Sigmoid colon (tissue), 7 donors: ENCODE measurements around the gene CALHM5. TPM values are rescaled to one million over a fixed set of nuclear protein-coding genes. Genes with fewer than 3 reads are reported as not detected.
A peak's percentile ranks its signal among the peaks of the same experiment; 100 is the strongest.

ENCODE experiments used
- DNase-seq: peaks from one replicate; pipeline ENCODE4 v3.0.0-alpha.2; 2019
- H3K27ac ChIP-seq, 4 donors: fragments of 200-600 bp; sonication (generic); one replicate each; pipeline ENCODE4 v1.5.1; 2016 to 2019; ENCODE audit warnings: mild to moderate bottlenecking in 1 of 4
- H3K27me3 ChIP-seq, 3 donors: fragments of 200-600 bp; sonication (generic); one replicate each; pipeline ENCODE4 v1.5.1; 2019; ENCODE audit warnings: mild to moderate bottlenecking in 1 of 3
- H3K36me3 ChIP-seq, 4 donors: fragments of 200-600 bp; sonication (generic); one replicate each; pipeline ENCODE4 v1.5.1; 2016 to 2019
- H3K4me1 ChIP-seq, 4 donors: fragments of 200-600 bp; sonication (generic); one replicate each; pipeline ENCODE4 v1.5.1; 2017 to 2019
- H3K4me3 ChIP-seq, 4 donors: fragments of 200-600 bp; sonication (generic); one replicate each; pipeline ENCODE4 v1.5.1; 2017 to 2019; ENCODE audit warnings: mild to moderate bottlenecking in 2 of 4, moderate library complexity in 1 of 4
- H3K9me3 ChIP-seq, 4 donors: fragments of 200-600 bp in 3 of 4; sonication (generic) in 3 of 4; one replicate each; pipeline versions ENCODE4 v1.5.1 to v1.6.1; 2013 to 2019
- CTCF ChIP-seq, 4 experiments: fragments of 450-650 bp in 3 of 4; fragments of 200-600 bp in 1 of 4; IDR thresholded peaks; one replicate each; pipeline ENCODE4 v1.5.1; 2016 to 2019; ENCODE audit warnings: antibody characterized with exemption in 4 of 4, mild to moderate bottlenecking in 3 of 4, moderate library complexity in 2 of 4
- EP300 ChIP-seq, 4 donors: sonication (generic); formaldehyde crosslinking; IDR thresholded peaks; one replicate each; pipeline ENCODE4 v1.6.1; 2017; ENCODE audit warnings: antibody characterized with exemption in 4 of 4
- POLR2A ChIP-seq, 2 donors: fragments of 450-650 bp; IDR thresholded peaks; one replicate each; pipeline ENCODE4 v1.6.1; 2016; ENCODE audit warnings: antibody characterized with exemption in 2 of 2, mild to moderate bottlenecking in 2 of 2, moderate library complexity in 2 of 2
- POLR2AphosphoS5 ChIP-seq, 4 donors: sonication (generic); formaldehyde crosslinking; IDR thresholded peaks; one replicate each; pipeline ENCODE4 v1.6.1; 2017; ENCODE audit warnings: antibody characterized with exemption in 4 of 4
- WGBS, 2 donors: extraction: QIAGEN DNeasy Blood & Tissue Kit; methylation state at CpG; one replicate each; pipeline ENCODE4 v1.1.7; 2013; 5-methylcytosine and 5-hydroxymethylcytosine counted together
- intact Hi-C: fragments of 100-400 bp; cut with DNase I; formaldehyde crosslinking; loops from one replicate; pipeline ENCODE4 v1.15.1; 2023
- polyA plus RNA-seq, 3 donors: library from polyadenylated mRNA; stranded (reverse); fragments of 200-250 nt; gene quantifications; one replicate each; pipeline ENCODE4 v1.2.3, GENCODE V29; 2013
- total RNA-seq, 4 donors: library from RNA; depleted of rRNA; stranded (reverse); fragments of >200 nt; gene quantifications; one replicate each; pipeline ENCODE4 v1.1.0, GENCODE V29; 2016
- donor health status: healthy with polysubstance abuse.
- donor health status: Bipolar disorder and iron deficiency.
- donor health status: healthy.

CALHM5 gene
- total and polyA plus RNA-seq, 7 donors: 0.23 to 2.5 (median 1.5) TPM

GRCh38 chr6:116568821-116569755 lies 57.6 kb downstream of the CALHM5 start:
- TF ChIP-seq POLR2AphosphoS5 (IDR thresholded peaks at IDR 0.05): no peak
- no peak for TF ChIP-seq POLR2A (IDR thresholded peaks at IDR 0.05)
- intact Hi-C loops: no loop called here
- Histone ChIP-seq H3K4me1 (peaks cover 0 to 42% (median 28%) of the 10 kb centered on the region in 4 donors), H3K9me3 (no peaks in the 10 kb centered on the region), H3K4me3 (no peak overlapping the region), H3K36me3 (peaks cover 0 to 3% (median 0%) of the 10 kb centered on the region in 4 donors), H3K27ac (no peak overlapping the region), H3K27me3 (no peaks in the 10 kb centered on the region)
- no peak for DNase-seq
- 61 to 63% methylated on average over 7 of the region's 7 CpGs for WGBS, 2 donors

- WGBS, 2 donors: 0% methylated on average over 62 of the region's 62 CpGs
- TF ChIP-seq POLR2AphosphoS5 (IDR thresholded peaks at IDR 0.05) (peak; percentile 87 to 93 (median 90)), EP300 (IDR thresholded peaks at IDR 0.05) (no peak), POLR2A (IDR thresholded peaks at IDR 0.05) (peak; percentile 77 to 88), CTCF (IDR thresholded peaks at IDR 0.05) (peak in 1 of 4 experiments; percentile 10)
- Histone ChIP-seq H3K4me3 (peak within 1 kb of the TSS; percentile 80 to 91 (median 84)), H3K27ac (peak within 1 kb of the TSS; percentile 89 to 95 (median 94)), H3K36me3 (peaks cover 0 to 20% (median 0%) of the 10 kb centered on the region in 4 donors), H3K9me3 (no peaks in the 10 kb centered on the region), H3K27me3 (no peaks in the 10 kb centered on the region), H3K4me1 (peaks cover 0 to 34% (median 26%) of the 10 kb centered on the region in 4 donors)
- intact Hi-C loops: loop anchor here (5.0 kb wide), 4 partner anchors 46 to 294 kb away; partner anchors contain the start of genes DSE, RSPH4A, TSPYL1 and ZUP1
- peak; percentile 99 for DNase-seq
Observed at GRCh38 chr6:116570856-116571682, 59.6 kb downstream of the CALHM5 start, which contains the start of gene RWDD1. TSS of gene RWDD1 (plus strand) at chr6:116571504. CDS start at chr6:116571583, 79 bp downstream.

- H3K4me1 ChIP-seq: peaks cover 0 to 34% (median 26%) of the 10 kb centered on the region in 4 donors
- no peak for TF ChIP-seq EP300 (IDR thresholded peaks at IDR 0.05)
- TF ChIP-seq CTCF (IDR thresholded peaks at IDR 0.05): no peak
- TF ChIP-seq POLR2AphosphoS5 (IDR thresholded peaks at IDR 0.05): no peak
- no peak for TF ChIP-seq POLR2A (IDR thresholded peaks at IDR 0.05)
Observed at GRCh38 chr6:116571683-116572000, 60.2 kb downstream of the CALHM5 start.

GRCh38 chr6:116572162-116572561 lies 60.7 kb downstream of the CALHM5 start:
- intact Hi-C loops: loop anchor here (5.0 kb wide), 4 partner anchors 45 to 295 kb away; partner anchors contain the start of genes DSE, RSPH4A, TSPYL1 and ZUP1
- 1 to 4% methylated on average over 7 of the region's 7 CpGs for WGBS, 2 donors
- peak overlapping the region; percentile 80 to 91 (median 84) for H3K4me3 ChIP-seq
- H3K27me3 ChIP-seq: no peaks in the 10 kb centered on the region
- TF ChIP-seq POLR2A (IDR thresholded peaks at IDR 0.05) (no peak), EP300 (IDR thresholded peaks at IDR 0.05) (no peak), CTCF (IDR thresholded peaks at IDR 0.05) (no peak), POLR2AphosphoS5 (IDR thresholded peaks at IDR 0.05) (no peak)
- H3K4me1 ChIP-seq: peaks cover 0 to 34% (median 26%) of the 10 kb centered on the region in 4 donors
- no peaks in the 10 kb centered on the region for H3K9me3 ChIP-seq
- peaks cover 0 to 29% (median 0%) of the 10 kb centered on the region in 4 donors for H3K36me3 ChIP-seq
- peak overlapping the region; percentile 89 to 95 (median 94) for H3K27ac ChIP-seq
- peak; percentile 65 for DNase-seq

More at GRCh38 chr6:116571683-116572000, 60.2 kb downstream of the CALHM5 start:
- Histone ChIP-seq H3K9me3 (no peaks in the 10 kb centered on the region), H3K4me3 (peak overlapping the region; percentile 80 to 91 (median 84)), H3K27me3 (no peaks in the 10 kb centered on the region), H3K27ac (peak overlapping the region; percentile 89 to 95 (median 94)), H3K36me3 (peaks cover 0 to 24% (median 0%) of the 10 kb centered on the region in 4 donors)
- no peak for DNase-seq
- 0 to 1% methylated on average over 12 of the region's 12 CpGs for WGBS, 2 donors
- intact Hi-C loops: loop anchor here (5.0 kb wide), 4 partner anchors 46 to 294 kb away; partner anchors contain the start of genes DSE, RSPH4A, TSPYL1 and ZUP1

Other genes starting within 250 kb of the CALHM5 start
- 10 to 100 TPM; 52.8 to 79.6 (median 65.8) TPM for gene TSPYL1, start 231.7 kb upstream of the CALHM5 start, total RNA-seq
- 10 to 100 TPM; 24.6 to 39.0 (median 30.1) TPM for gene TSPYL1, start 231.7 kb upstream of the CALHM5 start, polyA plus RNA-seq
- 10 to 100 TPM; 17.9 to 29.5 (median 25.6) TPM for gene DSE, start 140.7 kb upstream of the CALHM5 start, total RNA-seq
- gene DSE, start 140.7 kb upstream of the CALHM5 start, polyA plus RNA-seq: 1 to 10 TPM; 2.5 to 7.6 (median 5.4) TPM
- gene CALHM6, start 50.3 kb upstream of the CALHM5 start, total RNA-seq: 1 to 10 TPM; 1.3 to 8.6 (median 6.4) TPM
- 10 to 100 TPM in 2 of 3 donors, 1 to 10 TPM in 1; 9.6 to 32.0 (median 20.1) TPM for gene CALHM6, start 50.3 kb upstream of the CALHM5 start, polyA plus RNA-seq
- not detected for gene TRAPPC3L, start 34.0 kb downstream of the CALHM5 start, total RNA-seq
- not detected for gene TRAPPC3L, start 34.0 kb downstream of the CALHM5 start, polyA plus RNA-seq
- not detected for gene CALHM4, start 42.1 kb downstream of the CALHM5 start, total RNA-seq
- not detected for gene CALHM4, start 42.1 kb downstream of the CALHM5 start, polyA plus RNA-seq
- 100 to 1,000 TPM in 1 of 4 donors, 10 to 100 TPM in 3; 75.0 to 119 (median 89.1) TPM for gene RWDD1, start 59.9 kb downstream of the CALHM5 start, total RNA-seq
- 10 to 100 TPM; 29.5 to 73.3 (median 52.7) TPM for gene RWDD1, start 59.9 kb downstream of the CALHM5 start, polyA plus RNA-seq
- gene RSPH4A, start 104.8 kb downstream of the CALHM5 start, total RNA-seq: 1 to 10 TPM in 2 of 4 donors, under 1 TPM in 2; under 0.01 to 1.1 (median 0.71) TPM
- under 1 TPM in 1 of 3 donors, not detected in 2; 0.19 TPM for gene RSPH4A, start 104.8 kb downstream of the CALHM5 start, polyA plus RNA-seq
- gene ZUP1, start 157.1 kb downstream of the CALHM5 start, total RNA-seq: 10 to 100 TPM in 1 of 4 donors, 1 to 10 TPM in 3; 6.5 to 10.5 (median 8.6) TPM
- gene ZUP1, start 157.1 kb downstream of the CALHM5 start, polyA plus RNA-seq: 1 to 10 TPM; 1.8 to 7.9 (median 7.6) TPM
- gene KPNA5, start 169.6 kb downstream of the CALHM5 start, total RNA-seq: 10 to 100 TPM; 13.0 to 22.4 (median 15.1) TPM
- 1 to 10 TPM in 2 of 3 donors, under 1 TPM in 1; 0.60 to 2.6 (median 1.2) TPM for gene KPNA5, start 169.6 kb downstream of the CALHM5 start, polyA plus RNA-seq